Stimulated activated CD4-positive, alpha-beta T cell treated with anti-CD3 and anti-CD28 coated beads, TNF-alpha, amount 100 ng/mL, for 4 hours (primary cell): ENCODE measurements around the gene SPDYC.
"Not testable (repeated sequence)": the region's sequence is repeated elsewhere in the genome, so short reads cannot be mapped to it uniquely, and the experiment has no call there.

Experiments
- DNase-seq, 3 experiments: peaks; one replicate each; pipeline ENCODE4 v3.0.0-alpha.2; 2020; ENCODE audit warnings: low read depth in 3 of 3

The SPDYC gene

DNA sequence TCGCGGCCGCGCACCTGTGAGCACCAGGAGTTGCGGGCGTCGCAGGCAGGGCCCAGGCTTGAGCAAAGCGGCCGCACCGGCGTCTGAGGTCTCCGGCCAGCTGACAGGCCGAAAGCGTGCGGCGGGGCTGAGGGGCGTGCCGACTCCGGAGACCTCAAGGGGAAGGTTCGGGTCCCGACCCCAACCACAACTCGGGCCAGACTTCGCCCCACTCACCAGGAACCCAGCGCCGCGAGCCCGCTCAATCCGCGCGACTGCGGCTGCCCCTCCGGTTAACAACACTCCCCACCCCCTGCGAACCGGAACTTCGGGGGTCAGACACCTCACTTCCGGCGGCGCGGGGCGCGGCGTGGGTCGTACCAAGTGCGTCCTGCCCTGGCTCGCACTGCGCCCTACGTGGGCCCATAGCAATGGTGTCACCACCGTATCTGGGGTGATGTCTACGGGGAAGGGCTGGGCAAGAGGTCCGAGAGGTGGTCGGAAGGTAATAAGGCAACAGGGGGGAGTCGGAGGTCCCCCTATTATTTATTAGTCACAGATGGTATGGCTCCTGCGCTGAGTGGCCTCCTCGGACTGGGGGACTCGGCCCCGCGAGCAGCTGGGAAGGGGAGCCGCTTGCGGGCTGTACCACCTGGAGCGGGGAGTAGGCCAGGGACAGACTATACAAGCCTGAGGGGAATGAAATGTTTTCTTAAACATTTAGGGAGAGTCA, 35.6 kb upstream of the SPDYC start, which contains the start of gene SYVN1:
SYVN1 (minus strand) TSS at position 280 of the 712 bp plus-strand sequence. CDS start 918 bp downstream, outside the sequence.
- peak; percentile 84 to 85 (median 84) for DNase-seq

DNA sequence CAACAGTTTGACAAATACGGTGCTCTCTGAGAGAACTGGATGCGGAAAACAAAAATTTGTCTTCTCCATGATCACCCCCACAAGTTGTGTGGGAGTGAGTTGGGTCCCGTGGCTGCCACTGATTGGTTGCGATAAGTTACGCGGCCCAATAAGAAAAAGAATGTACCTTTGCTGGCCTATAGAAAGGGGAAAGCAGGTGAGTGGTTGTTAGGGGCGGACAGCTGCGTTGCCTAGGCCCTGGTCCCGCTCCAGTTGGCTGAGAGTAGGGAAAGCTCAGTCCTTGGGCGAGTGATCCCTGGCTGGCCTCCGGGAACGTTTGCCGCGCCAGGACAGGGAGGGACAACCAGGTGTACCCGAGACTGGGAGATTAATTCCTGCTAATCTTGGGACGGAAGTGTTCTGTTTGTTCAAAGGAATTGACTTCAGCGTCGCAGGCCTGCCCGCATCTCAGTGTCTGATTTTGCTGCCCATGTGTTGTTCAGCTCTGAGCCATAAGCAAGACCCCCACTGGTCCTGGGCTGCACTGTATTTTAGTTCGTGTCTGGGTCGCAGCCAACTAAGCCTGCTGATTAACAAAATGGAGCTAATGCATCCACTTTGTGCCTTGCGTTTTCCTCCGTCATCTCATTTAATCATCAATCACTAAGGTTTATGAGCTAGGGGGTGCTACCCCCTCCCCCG, 34.9 kb upstream of the SPDYC start:
- peak; percentile 50 to 73 (median 69) for DNase-seq

DNA sequence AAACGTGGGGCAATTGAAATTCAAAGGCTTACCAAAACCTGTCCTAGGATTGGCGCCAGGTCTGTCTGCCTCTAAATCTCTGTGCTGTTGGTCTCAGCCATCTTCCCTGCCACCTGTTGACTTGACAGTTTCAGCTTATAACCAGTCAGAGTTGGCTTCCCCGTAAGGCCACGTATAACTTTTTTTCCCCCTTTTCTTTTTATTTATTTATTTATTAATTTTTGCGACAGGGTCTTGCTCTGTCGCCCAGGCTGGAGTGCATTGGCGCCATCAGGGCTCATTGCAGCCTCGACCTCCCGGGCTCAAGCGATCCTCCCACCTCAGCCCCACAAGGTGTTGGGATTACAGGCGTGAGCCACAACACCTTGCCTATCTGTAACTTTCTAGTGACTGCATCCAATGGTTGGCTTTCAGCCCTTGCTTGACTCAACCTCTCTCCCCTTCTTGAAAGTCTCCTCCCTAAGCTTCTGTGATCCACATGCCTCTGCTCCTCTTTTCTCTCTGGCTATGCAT, 34.3 kb upstream of the SPDYC start:
- DNase-seq, result no peak

GRCh38 chr11:65136515-65137096, 33.4 kb upstream of the SPDYC start:
- no peak for DNase-seq

GRCh38 chr11:65141896-65142494, 28.0 kb upstream of the SPDYC start:
- no peak for DNase-seq

DNA sequence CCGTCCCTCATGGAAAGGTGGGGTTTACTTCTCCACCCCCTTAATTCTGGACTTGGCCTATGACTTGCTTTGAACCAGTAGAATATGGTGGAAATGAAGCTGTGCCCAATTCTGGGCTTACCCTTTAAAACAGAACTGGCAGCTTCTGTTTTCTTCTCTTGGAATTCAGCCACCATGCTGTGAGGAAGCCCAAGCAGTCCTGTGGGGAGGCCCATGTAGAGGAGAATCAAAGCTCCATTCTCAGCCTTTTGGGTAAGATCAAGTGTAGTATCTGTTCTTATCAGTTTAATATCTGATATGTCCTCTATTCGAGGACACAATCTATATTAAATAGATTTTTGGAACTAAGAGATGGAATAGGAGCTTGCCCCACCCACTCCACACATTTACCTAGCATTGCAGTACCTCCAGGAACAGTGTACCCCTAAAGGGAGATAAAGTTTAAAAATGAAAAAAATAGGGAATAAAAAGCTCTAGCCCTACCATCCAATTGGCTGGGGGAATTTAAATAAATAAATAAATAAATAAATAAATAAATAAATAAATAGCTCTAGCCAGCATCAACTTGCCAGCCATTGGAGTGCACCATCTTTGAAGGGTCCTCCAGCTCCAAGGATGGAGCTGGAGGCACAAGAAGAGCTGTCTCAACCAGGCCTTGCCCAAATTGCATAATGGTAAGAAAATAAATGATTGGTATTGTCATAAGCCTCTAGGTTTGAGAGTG, 22.5 kb upstream of the SPDYC start:
- DNase-seq, result no peak

- no peak for DNase-seq
Observed at GRCh38 chr11:65148657-65149056, 21.4 kb upstream of the SPDYC start.

DNA sequence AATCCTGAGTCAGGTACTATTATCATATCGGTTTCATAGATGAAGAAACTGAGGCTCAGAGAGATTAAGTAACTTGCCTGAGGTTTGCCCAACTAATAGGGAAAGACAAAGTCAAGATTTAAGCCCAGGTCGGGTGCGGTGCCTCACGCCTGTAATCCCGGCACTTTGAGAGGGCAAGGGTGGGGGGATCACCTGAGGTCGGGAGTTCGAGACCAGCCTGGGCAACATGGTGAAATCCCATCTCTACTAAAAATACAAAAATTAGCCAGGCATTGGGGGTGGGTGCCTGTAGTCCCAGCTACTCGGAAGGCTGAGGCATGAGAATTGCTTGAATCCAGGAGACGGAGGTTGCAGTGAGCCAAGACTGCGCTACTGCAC, 19.9 kb upstream of the SPDYC start:
- not testable (repeated sequence) for DNase-seq

GRCh38 chr11:65150509-65151299, 19.3 kb upstream of the SPDYC start:
- no peak for DNase-seq

DNA sequence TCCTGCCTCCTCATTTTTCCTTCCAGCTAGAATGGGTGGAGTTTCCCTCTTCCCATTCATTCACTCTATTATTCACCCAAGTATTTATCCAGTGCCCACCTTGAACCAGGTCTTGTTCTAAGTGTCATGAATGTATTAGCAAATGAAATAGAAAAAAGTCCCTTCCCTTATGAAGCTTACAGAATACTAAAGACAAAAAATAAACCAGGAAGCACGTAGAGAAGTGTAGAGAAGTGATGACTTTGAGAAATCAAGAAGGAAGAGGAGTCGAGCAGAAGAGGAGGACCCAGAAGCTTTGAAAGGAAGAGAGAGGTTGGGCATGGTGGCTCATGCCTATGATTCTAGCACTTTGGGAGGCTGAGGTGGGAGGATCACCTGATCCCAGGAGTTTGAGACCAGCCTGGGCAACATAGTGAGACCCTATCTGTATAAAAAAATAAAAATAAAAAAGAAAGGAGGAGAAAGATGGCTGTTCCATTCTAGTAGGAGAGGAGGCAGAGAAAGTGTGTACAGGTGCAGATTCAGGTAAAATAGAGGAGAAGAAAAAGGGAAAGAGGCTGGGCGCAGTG, 18.6 kb upstream of the SPDYC start:
- DNase-seq, result no peak

GRCh38 chr11:65152122-65152521, 17.9 kb upstream of the SPDYC start:
- DNase-seq, result no peak

GRCh38 chr11:65156256-65156655, 13.8 kb upstream of the SPDYC start:
- no peak for DNase-seq

- DNase-seq, result no peak
Observed at GRCh38 chr11:65156926-65157325, 13.1 kb upstream of the SPDYC start.

DNA sequence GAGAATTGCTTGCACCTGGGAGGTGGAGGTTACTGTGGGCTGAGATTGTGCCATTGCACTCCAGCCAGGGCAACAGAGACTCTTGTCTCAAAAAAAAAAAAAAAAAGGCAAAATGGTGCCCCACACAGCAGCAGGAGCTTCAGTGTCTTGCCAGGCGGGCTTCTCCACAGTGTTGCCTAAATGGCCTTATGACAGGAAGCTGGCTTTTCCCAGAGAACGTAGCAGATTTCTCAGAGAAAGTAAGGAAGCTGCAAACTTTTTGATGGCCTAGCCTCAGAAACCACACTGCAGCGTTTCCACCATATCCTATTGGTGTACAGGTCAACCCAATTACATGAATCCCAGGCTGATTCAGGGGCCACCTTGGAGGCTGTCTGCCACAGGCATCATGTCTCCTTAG, 12.7 kb upstream of the SPDYC start:
- DNase-seq, result no peak

- DNase-seq, result no peak
Observed at GRCh38 chr11:65159012-65159411, 11.0 kb upstream of the SPDYC start.

DNA sequence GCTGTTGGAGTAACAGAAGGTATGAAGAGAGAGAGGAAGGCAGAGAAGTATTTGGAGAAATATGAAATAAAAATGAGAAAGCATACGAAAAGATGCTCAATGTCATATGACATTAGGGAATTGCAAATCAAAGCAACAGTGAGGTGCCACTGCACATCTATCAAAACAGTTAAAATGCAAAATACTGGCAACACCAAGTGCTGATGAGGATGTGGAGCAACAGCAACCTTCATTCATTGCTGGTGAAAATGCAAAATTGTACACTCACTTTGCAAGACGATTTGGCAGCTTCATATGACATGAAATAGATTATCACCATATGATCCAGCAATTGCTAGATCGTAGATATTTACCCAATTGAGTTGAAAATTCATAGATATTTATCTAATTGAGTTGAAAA, 9.4 kb upstream of the SPDYC start:
- no peak for DNase-seq

DNA sequence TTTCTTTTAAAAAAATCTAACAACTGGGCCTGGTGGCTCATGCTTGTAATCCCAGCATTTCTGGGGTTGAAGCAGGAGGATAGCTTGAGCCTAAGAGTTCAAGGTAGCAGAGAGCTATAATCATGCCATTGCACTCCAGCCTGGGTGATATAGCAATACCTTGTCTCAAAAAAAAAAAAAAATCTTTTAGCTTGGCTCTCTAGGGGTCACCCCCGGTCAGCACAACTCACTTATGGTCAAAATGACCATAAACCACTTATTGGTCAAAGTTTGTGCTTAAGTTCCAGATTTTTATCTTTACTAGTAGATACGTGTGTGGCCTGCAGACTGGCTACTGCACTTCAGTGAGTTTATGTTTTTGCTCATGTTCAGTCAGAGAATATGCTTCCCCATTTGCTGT, 6.3 kb upstream of the SPDYC start:
- DNase-seq, result no peak

DNA sequence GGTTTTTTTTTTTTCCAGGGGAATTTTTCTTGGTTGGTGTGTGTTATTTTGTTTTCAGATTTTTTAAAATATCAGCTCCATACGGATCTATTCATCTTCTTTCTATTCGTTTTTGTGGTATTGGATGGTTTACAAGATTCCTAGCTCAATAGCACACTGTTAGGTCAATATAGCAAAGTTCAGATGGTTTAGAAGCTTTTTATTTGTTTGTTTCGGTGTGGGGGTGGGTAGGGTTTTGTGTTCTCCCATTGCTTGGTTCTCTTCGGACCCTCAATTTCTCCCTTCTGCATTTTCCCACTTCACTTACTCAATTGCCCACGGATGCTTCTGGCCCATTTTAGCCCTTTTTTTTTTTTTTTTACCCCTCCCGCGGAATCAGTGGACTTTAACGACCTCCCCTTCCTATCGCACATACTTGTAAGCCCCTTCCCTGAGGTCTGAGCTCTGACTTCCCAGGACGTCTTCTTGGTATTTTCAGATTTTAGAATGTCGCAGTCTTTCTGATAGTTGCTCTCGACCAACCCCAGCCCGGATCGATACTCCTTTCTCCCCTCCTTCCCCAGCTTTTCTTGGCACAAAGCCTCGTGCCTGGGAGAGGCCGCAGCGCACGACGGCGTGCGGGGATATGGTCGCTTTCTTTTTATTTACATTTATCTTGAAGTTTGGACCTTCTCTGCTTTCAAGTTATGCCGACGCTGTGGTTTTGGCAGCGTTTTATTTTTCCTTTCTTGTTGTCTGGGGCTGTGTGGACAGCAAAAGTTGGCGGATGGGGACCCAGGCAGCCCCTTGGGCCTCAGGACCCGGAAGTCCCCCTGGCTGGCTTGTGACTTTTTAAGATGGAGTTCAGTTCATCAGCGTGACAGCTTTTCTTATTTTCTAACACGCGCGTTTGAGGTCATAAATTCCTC, 4.4 kb upstream of the SPDYC start:
- DNase-seq, result no peak

- no peak for DNase-seq
Observed at GRCh38 chr11:65166893-65167292, 3.1 kb upstream of the SPDYC start.

DNA sequence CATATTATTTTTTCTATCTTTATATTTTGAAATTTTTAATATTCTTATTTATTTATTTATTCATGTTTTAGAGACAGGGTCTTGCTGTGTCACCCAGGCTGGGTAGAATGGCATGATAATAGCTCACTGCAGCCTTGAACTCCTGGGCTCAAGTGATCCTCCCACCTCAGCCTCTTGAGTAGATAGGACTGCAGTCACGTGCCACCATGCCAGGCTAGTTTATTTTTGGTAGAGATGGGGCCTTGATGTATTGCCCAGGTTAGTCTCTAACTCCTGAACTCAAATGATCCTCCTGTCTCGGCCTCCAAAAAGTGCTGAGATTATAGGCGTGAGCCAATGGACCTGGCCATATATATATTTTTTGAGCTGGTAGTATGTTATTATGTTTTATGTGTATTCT, 2.4 kb upstream of the SPDYC start:
- no peak for DNase-seq
